Pancreas (tissue), 10 donors: ENCODE measurements around the gene NT5DC1. TPM values are rescaled to one million over a fixed set of nuclear protein-coding genes. Genes with fewer than 3 reads are reported as not detected.

Experiments
- ATAC-seq, 4 donors: fragments of 200-7000 bp; cut with Tn5 transposase; one replicate each; pipeline versions ENCODE4 v1.8.0 to v1.9.1; 2020; ENCODE audit warnings: mild to moderate bottlenecking in 4 of 4, moderate library complexity in 4 of 4
- DNase-seq, 6 donors: peaks; one replicate each; pipeline ENCODE4 v3.0.0-alpha.2; 2020
- FAIRE-seq: peaks from 2 replicates; lab custom pipeline; 2012; peaks lifted over from hg19 to GRCh38; lab: Jason Lieb, UNC
- H3K27ac ChIP-seq, 4 donors: fragments of 200-600 bp; sonication (generic); 1 replicate in 3 of 4; 2 replicates in 1 of 4; pipeline versions ENCODE4 v1.5.0 to v1.8.0; 2020
- H3K27me3 ChIP-seq, 4 donors: fragments of 200-600 bp; one replicate each; pipeline ENCODE4 v1.8.0; 2021
- H3K36me3 ChIP-seq, 3 donors: fragments of 200-600 bp; sonication (generic) in 1 of 3; one replicate each; pipeline versions ENCODE4 v1.5.0 to v1.8.0; 2020 to 2021
- H3K4me1 ChIP-seq, 3 donors: fragments of 200-600 bp; one replicate each; pipeline ENCODE4 v1.8.0; 2021
- H3K4me3 ChIP-seq, 4 donors: fragments of 200-600 bp; sonication (generic) in 2 of 4; one replicate each; pipeline versions ENCODE4 v1.5.0 to v1.8.0; 2020 to 2021
- H3K9me3 ChIP-seq, 4 donors: fragments of 200-600 bp; one replicate each; pipeline ENCODE4 v1.8.0; 2021
- WGBS, 2 donors: extraction: QIAGEN DNeasy Blood & Tissue Kit; methylation state at CpG; one replicate each; pipeline ENCODE4 v1.1.7; 2013; 5-methylcytosine and 5-hydroxymethylcytosine counted together
- intact Hi-C, 3 donors: fragments of 100-400 bp; cut with DNase I; formaldehyde crosslinking; loops; one replicate each; pipeline versions ENCODE4 v1.11.1 to v1.14.2; 2022
- polyA plus RNA-seq, 2 donors: library from polyadenylated mRNA; stranded (reverse); fragments of 200-250 nt; gene quantifications; one replicate each; pipeline ENCODE4 v1.2.3, GENCODE V29; 2013
- total RNA-seq, 6 donors: library from RNA; stranded (reverse); fragmentation: NEBNext Ultra II Directional in 4 of 6; extraction: Animal tissue kit (Norgen Biotek cat#: 25700) in 4 of 6; gene quantifications; one replicate each; pipeline versions ENCODE4 v1.2.1 to v1.2.4, GENCODE V29; 2021 to 2023
- TF ChIP-seq, protein P1 (sequence below), 4 donors: fragments of 200-600 bp; sonication (generic) in 3 of 4; IDR thresholded peaks; one replicate each; pipeline versions ENCODE4 v1.5.0 to v1.8.0; 2021; ENCODE audit warnings: antibody characterized with exemption in 4 of 4
- donor health status: healthy with polysubstance abuse.
- donor health status: DM: no; HTN: no; CAD: no; lungs with moderate emphysema.
- donor health status: DM: no; HTN: no; CAD: no.
- donor health status: control.
- donor health status: control.
- donor health status: Bipolar disorder and iron deficiency.
- donor health status: DM: yes; HTN: yes; CAD: no.
- donor health status: DM: no; HTN: no; CAD: no.
- donor health status: DM: no; HTN: no; CAD: no.
- donor health status: DM: yes; HTN: yes; CAD: no.

Gene NT5DC1
- total and polyA plus RNA-seq, 8 donors = 4.4 to 28.3 (median 20.4) TPM

DNA sequence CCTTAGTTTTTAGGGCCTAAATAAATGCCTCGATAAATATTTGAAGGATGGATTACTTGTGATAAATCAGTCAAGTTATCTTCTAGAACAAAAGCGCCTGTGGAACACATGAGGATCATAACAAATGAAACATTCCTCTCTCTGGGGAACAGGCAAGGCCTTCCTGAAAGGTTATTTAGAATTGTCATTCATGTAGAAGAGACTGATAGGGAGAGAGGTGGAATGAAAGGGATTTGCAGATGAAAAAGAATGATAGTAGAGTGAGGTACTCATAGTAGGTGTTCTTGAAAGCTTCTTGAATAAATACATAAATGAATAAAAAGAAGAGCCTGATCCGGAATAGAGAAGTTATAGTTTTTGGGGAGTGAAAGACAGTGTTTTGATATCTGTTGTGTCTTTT is 122.7 kb downstream of the NT5DC1 start:
- DNase-seq = no peak
- H3K27me3 ChIP-seq = peaks cover 0 to 3% (median 0%) of the 10 kb centered on the region in 4 donors
- no peak for FAIRE-seq
- H3K4me3 ChIP-seq = no peak overlapping the region
- H3K4me1 ChIP-seq = no peaks in the 10 kb centered on the region
- 83 to 87% methylated on average over 3 of the region's 3 CpGs for WGBS, 2 donors
- no peaks in the 10 kb centered on the region for H3K36me3 ChIP-seq
- TF ChIP-seq, protein P1, sequence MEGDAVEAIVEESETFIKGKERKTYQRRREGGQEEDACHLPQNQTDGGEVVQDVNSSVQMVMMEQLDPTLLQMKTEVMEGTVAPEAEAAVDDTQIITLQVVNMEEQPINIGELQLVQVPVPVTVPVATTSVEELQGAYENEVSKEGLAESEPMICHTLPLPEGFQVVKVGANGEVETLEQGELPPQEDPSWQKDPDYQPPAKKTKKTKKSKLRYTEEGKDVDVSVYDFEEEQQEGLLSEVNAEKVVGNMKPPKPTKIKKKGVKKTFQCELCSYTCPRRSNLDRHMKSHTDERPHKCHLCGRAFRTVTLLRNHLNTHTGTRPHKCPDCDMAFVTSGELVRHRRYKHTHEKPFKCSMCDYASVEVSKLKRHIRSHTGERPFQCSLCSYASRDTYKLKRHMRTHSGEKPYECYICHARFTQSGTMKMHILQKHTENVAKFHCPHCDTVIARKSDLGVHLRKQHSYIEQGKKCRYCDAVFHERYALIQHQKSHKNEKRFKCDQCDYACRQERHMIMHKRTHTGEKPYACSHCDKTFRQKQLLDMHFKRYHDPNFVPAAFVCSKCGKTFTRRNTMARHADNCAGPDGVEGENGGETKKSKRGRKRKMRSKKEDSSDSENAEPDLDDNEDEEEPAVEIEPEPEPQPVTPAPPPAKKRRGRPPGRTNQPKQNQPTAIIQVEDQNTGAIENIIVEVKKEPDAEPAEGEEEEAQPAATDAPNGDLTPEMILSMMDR (IDR thresholded peaks at IDR 0.05) = no peak
- no peaks in the 10 kb centered on the region for H3K9me3 ChIP-seq
- intact Hi-C loops = no loop called here
- H3K27ac ChIP-seq = no peak overlapping the region
- no peak for ATAC-seq

DNA sequence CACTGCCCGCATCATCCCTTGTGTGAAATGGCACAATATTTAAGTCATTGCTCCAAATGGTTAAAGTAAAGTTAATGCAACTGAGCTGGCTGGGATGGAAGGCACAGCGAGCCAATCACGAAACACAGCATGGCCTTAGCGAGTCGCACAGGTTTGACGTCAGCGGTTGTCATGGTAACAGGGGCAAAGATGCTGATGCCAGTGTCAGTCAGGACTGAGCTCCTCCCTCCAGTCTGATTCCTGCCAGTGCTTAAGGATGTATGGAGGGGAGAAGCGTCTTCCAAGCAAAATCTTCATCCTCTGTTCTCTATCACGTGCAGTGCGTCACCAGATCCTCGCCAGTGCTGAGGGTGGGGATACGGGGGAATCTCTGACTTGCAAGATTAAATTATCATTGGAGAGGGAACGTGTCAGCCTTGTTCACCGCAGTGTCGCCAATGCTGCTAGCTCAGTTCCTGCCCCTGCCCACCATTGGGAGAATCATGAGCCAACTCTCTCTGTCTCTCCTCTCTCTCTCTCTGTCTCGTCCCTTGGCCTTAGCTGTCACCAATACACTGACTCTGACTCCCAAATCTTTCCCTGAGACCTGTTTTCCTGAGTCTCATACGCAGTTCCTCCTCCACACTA is 128.7 kb downstream of the NT5DC1 start:
- FAIRE-seq (no peak), DNase-seq (peak in 4 of 6 donors; percentile 23 to 51 (median 42))
- H3K4me3 ChIP-seq = no peak overlapping the region

DNA sequence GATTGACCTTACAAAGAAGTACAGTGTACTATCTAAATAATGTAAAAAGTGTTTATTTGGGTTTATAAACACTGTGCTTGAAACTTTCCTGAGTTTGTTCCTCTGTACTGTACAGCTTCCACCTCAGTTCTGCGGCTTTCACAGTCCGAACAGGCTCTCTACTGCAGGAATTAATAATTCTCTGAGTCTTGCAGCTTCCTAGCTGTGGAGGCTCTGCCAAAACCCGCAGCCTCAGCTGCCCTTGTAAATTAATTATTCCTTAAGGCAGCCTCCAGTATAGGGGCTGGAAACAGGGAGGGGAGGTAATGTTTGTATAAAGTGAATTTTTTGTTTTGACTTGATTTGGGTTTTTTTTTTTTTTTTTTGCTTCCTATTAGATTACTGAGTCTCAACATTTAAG is 134.0 kb downstream of the NT5DC1 start:
- no peaks in the 10 kb centered on the region for H3K4me1 ChIP-seq
- ATAC-seq = peak in 1 of 4 donors; percentile 51
- H3K27ac ChIP-seq = no peak overlapping the region
- H3K4me3 ChIP-seq = no peak overlapping the region
- FAIRE-seq = no peak
- 52 to 61% methylated on average over 3 of the region's 3 CpGs for WGBS, 2 donors
- peaks cover 0 to 5% (median 3%) of the 10 kb centered on the region in 3 donors for H3K36me3 ChIP-seq
- no peaks in the 10 kb centered on the region for H3K27me3 ChIP-seq
- DNase-seq = no peak
- no peaks in the 10 kb centered on the region for H3K9me3 ChIP-seq
- TF ChIP-seq, protein P1 (IDR thresholded peaks at IDR 0.05) = no peak
- intact Hi-C loops = no loop called here

More for the DNA sequence above, 128.7 kb downstream of the NT5DC1 start:
- H3K36me3 ChIP-seq = no peaks in the 10 kb centered on the region
- no peak overlapping the region for H3K27ac ChIP-seq
- intact Hi-C loops = no loop called here
- H3K27me3 ChIP-seq = peaks cover 0 to 3% (median 0%) of the 10 kb centered on the region in 4 donors
- WGBS, 2 donors = 83 to 86% methylated on average over 17 of the region's 17 CpGs
- H3K4me1 ChIP-seq = no peaks in the 10 kb centered on the region
- TF ChIP-seq, protein P1 (IDR thresholded peaks at IDR 0.05) = no peak
- no peaks in the 10 kb centered on the region for H3K9me3 ChIP-seq
- peak in 3 of 4 donors; percentile 53 to 66 (median 56) for ATAC-seq

DNA sequence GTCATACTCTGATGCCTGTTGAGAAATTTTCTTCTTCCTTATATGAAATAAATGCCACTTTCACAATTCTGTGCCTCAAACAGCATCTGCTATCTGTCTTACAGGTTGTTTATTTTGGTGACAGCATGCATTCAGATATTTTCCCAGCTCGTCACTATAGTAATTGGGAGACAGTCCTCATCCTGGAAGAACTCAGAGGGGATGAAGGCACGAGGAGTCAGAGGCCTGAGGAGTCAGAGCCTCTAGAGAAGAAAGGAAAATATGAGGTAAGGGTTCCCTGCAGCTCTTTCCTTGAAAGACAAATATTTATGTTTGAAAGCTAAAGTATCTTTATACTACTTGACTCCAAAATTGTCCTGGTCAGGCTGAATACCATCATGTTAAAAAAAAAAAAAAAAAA is 137.4 kb downstream of the NT5DC1 start:
- H3K4me3 ChIP-seq = no peak overlapping the region
- H3K27ac ChIP-seq = no peak overlapping the region
- DNase-seq (no peak), FAIRE-seq (no peak), ATAC-seq (no peak)
- no peaks in the 10 kb centered on the region for H3K27me3 ChIP-seq
- H3K36me3 ChIP-seq = peaks cover 0 to 5% (median 3%) of the 10 kb centered on the region in 3 donors
- H3K9me3 ChIP-seq = no peaks in the 10 kb centered on the region
- TF ChIP-seq, protein P1 (IDR thresholded peaks at IDR 0.05) = no peak
- intact Hi-C loops = no loop called here
- no peaks in the 10 kb centered on the region for H3K4me1 ChIP-seq
- 86 to 87% methylated on average over 2 of the region's 2 CpGs for WGBS, 2 donors

DNA sequence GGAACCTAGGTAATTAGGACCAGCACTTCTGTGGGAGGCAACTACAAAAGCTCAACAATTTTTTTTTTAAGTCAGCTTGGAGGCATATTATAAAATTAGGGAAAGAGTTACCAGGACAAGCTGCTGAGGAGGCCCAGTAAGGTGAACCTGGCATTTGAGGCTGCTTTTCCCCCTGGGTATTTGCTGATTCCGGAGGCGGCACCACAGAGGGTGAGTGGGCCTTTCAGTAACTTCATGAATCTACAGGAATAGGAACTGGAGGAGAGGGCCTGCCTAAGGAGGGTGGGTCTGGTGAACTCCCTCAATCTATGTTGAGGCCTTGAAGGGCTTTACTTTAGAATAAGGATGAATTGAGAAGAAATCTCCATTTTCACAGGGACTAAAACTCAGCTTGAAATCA is 138.6 kb downstream of the NT5DC1 start:
- Histone ChIP-seq H3K4me3 (no peak overlapping the region), H3K27me3 (no peaks in the 10 kb centered on the region), H3K27ac (no peak overlapping the region), H3K36me3 (peaks cover 0 to 5% (median 3%) of the 10 kb centered on the region in 3 donors), H3K9me3 (no peaks in the 10 kb centered on the region), H3K4me1 (peaks cover 0 to 4% (median 0%) of the 10 kb centered on the region in 3 donors)
- TF ChIP-seq, protein P1 (IDR thresholded peaks at IDR 0.05) = no peak
- FAIRE-seq (no peak), DNase-seq (no peak), ATAC-seq (no peak)
- intact Hi-C loops = no loop called here
- WGBS, 2 donors = 95 to 96% methylated on average over 2 of the region's 2 CpGs
